Embryonic facial prominence (tissue), 1 donor: Measurements from ENCODE around the gene GH1.
"Not testable (repeated sequence)": the region's sequence is repeated elsewhere in the genome, so short reads cannot be mapped to it uniquely, and the experiment has no call there.

ENCODE experiments used
- DNase-seq: peaks from one replicate; pipeline ENCODE4 v3.0.0-alpha.2; 2016; ENCODE audit errors: extremely low spot score

Gene GH1

GRCh38 chr17:63896524-63897354, 21.9 kb downstream of the GH1 start, which contains the start of gene CSH1:
Gene CSH1 (minus strand): TSS chr17:63896574. CDS start chr17:63896511, 63 bp downstream.
- DNase-seq = not testable (repeated sequence)

- DNase-seq = not testable (repeated sequence)
These were observed 23.8 kb downstream of the GH1 start for GRCh38 chr17:63894821-63895220.

GRCh38 chr17:63894021-63894420, 24.6 kb downstream of the GH1 start:
- DNase-seq = not testable (repeated sequence)

DNA sequence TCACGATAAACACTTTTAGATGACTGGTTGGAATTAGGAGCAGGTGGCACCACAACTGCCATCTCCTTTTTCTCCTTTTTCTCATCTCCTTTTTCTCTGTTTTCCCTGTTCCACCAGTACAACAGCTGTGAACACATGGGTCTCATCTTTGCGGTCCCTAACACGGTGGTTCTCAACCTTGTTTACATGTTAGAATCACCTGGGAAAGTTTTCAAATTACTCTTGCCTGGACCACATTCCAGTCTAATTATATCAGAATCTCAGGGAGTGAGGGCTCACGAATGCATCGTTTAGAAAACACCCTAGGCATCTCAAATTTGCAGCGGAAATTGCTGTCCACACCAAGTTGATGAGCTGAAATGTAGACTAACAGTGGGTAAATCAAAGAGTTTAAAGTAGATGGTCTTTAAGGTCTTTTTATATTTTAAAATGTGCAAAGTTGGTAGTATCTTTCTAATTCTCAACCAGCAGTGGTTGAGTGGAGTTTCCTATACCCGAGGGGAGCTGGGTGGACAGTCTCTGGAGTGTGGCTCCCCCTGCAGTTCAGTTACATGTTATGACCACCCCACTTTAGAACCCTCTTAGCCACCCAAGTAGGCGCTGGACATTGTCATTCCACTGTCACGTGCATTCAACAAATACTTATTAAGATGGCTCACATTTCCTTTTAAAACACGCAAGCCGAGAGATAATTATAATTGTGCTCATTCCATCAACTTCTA, 26.2 kb downstream of the GH1 start:
- not testable (repeated sequence) for DNase-seq

DNA sequence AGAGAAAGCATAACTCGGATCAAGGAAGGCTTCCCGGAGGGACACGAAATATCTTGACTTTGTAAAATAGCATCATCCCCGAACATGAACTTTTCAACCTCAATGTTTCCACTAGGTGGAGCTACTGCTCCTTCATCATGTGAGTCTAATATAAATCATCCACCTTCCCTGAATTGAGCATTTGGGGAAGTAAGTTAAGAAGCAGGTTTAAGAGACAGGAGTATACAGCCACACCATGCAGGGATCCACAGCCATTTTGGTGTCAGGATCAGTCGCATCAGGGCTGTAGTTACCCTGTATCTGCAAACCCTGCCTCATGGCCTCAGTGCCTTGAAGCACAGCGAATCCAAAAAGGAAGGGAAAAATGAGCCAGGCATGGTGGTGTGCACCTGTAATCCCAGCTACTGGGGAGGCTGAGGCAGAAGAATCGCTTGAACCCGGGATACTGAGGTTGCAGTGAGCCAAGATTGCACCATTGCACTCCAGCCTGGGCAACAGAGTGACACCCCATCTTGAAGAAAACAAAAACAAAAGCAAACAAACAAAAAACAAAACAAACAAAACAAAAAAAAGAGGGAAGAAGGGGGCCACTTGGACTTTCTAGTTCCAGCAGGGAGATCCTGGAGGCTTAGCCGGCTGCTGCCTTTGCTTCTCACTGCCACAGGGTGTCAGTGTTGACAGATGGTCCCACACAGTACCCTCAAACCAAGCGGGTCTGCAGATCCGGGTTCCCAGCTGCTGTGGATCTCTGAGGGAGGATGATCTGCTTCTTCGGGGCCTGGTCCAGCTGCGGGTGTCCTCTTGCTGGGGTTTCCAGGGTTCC, 29.4 kb downstream of the GH1 start:
- not testable (repeated sequence) for DNase-seq

- not testable (repeated sequence) for DNase-seq
These were observed 33.5 kb downstream of the GH1 start for GRCh38 chr17:63885119-63885518.

DNA sequence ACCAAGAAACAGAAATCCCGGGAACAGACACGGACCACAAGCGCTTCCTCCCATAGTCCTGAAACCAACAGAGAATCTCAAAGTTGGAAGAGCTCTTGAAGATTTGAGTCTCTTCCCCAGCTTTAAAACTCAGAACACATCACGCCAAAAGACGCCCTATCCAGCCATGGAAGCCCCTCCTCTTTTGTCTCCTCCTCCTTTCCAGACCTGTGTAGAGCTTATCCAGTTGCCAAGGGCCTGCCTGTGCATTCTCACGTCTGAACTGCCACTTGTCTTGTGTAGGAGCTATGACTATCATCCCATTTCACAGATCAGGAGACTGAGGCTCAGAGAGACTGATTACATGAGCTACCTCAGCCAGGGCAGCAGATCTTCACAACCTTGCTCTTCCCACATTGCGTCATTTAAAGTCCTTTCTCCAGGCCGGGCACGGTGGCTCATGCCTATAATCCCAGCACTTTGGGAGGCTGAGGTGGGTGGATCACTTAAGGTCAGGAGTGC, 36.0 kb downstream of the GH1 start:
- DNase-seq = not testable (repeated sequence)

- DNase-seq = no peak
These were observed 36.6 kb downstream of the GH1 start, which contains the start of gene GH2 for GRCh38 chr17:63881935-63882601. Gene GH2 (minus strand): TSS chr17:63881944. CDS start chr17:63881801, 143 bp downstream.

DNA sequence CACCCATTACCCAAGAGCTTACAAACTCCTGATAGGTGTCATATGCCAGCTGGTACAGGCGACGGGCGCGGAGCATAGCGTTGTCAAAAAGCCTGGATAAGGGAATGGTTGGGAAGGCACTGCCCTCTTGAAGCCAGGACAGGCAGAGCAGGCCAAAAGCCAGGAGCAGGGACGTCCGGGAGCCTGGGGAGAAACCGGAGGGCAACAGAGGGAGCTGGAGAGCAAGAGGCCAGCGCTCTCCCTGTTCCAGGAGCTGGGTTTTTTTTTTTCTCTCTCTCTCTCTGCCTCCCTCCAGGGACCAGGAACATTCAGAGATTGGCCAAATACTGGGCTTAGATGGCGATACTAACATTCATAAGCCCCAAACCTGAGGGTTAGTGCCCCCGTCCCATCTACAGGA, 37.3 kb downstream of the GH1 start:
- not testable (repeated sequence) for DNase-seq

DNA sequence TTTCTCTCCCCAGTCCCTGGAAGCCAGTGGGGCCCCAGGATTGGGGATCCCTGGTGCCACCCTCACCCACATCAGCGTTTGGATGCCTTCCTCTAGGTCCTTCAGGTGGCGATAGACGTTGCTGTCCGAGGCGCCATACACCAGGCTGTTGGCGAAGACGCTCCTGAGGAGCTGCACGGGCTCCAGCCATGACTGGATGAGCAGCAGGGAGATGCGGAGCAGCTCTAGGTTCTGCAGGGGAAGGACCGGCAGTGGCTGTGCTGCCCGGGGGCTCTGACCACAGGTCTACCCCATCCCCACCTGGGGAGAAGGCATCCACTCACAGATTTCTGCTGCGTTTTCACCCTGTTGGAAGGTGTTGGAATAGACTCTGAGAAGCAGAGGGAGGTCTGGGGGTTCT, 37.9 kb downstream of the GH1 start:
- DNase-seq = no peak

DNA sequence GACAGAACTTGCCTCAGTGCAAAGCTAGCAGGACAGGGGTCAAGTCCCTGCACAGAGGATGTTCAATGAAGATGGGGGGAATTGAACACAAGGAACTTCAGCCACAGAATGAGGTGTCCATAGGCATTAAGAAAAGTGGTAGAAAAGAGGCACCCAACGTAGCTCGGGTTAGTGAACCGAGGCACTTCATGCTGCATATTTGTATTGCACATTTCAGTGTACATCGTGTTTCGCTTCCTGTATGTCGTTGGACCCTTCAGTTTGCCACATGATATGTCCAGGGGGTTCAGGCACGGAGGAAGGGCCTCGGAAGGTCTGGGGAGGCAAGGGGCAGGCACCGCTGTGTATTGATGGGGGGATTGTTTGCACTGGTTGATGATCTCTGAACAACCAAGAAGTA, 40.2 kb downstream of the GH1 start:
- not testable (repeated sequence) for DNase-seq

DNA sequence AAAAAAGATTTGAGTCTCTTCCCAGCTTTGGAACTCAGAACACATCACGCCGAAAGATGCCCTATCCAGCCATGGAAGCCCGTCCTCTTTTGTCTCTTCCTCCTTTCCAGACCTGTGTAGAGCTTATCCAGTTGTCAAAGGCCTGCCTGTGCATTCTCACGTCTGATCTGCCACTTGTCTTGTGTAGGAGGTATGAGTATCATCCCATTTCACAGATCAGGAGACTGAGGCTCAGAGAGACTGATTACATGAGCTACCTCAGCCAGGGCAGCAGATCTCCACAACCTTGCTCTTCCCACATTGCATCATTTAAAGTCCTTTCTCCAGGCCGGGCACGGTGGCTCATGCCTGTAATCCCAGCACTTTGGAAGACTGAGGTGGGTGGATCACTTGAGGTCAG, 43.9 kb downstream of the GH1 start:
- DNase-seq = not testable (repeated sequence)

- DNase-seq = not testable (repeated sequence)
These were observed 44.5 kb downstream of the GH1 start for GRCh38 chr17:63874061-63874626.

DNA sequence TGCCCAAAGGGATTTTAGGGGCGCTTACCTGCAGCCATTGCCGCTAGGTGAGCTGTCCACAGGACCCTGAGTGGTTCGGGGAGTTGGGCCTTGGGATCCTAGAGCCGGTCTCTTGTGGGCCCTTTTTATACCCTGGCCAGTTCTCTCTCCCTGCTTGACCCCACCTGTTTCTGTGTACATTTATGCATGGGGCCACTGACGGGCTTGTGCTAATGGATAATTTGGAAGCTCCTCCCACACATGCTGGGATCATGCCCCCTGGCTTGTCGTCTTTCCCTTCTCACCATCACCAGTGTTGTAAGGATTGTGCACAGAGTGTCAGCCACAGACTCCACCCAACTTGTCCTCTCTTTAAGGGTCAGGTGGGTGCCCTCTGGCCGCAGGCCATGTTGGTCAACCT, 45.1 kb downstream of the GH1 start, which contains the start of gene CSH2:
CSH2 (minus strand) TSS at position 101 of the 400 bp plus-strand sequence; CDS start at position 38, 63 bp downstream.
- DNase-seq = not testable (repeated sequence)

DNA sequence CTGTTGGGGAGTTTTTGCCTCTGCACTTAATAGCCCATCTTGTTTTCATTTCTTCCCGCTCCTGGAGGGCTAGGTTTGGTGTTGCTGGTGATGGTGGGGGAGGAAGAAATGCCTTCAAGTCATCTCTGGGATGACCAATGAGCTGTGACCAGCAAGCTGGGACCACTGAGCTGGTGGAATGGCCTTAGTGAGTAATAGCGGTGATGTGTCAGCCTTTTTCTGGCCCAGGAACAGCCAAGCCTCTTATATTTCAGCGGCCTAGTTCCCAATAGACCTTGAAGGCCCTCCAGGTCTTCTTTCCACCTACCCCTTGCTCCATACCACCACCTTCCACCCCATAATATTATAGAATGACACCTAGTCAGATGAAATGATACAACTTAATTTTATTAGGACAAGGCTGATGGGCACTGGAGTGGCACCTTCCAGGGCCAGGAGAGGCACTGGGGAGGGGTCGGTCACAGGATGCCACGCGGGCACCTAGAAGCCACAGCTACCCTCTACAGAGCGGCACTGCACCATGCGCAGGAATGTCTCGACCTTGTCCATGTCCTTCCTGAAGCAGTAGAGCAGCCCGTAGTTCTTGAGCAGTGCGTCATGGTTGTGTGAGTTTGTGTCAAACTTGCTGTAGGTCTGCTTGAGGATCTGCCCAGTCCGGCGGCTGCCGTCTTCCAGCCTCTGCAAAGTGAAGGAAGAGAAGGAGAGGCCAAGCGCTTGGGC, 46.8 kb downstream of the GH1 start:
- DNase-seq = not testable (repeated sequence)

GRCh38 chr17:63870292-63870665, 48.4 kb downstream of the GH1 start:
- DNase-seq = not testable (repeated sequence)

DNA sequence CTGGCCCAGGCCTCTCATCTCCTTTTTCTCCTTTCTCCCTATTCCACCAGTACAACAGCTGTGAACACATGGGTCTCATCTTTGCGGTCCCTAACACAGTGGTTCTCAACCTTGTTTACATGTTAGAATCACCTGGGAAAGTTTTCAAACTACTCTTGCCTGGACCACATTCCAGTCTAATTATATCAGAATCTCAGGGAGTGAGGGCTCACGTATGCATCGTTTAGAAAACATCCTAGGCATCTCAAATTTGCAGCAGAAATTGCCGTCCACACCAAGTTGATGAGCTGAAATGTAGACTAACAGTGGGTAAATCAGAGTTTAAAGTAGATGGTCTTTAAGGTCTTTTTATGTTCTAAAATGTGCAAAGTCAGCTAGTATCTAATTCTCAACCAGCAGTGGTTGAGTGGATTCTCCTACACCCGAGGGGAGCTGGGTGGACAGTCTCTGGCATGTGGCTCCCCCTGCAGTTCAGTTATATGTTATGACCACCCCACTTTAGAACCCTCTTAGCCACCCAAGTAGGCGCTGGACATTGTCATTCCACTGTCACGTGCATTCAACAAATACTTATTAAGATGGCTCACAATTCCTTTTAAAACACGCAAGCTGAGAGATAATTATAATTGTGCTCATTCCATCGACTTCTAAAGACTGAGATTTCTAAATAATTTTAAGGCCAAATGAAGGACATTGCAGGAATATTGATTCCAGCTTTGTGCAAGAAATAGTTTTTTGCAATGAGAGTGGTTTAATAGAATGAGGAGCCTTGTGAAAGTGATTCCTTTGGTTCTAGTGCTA, 48.9 kb downstream of the GH1 start:
- DNase-seq = not testable (repeated sequence)
